Nephron progenitor cell (in vitro differentiated cells): ENCODE measurements around the gene SOCS6.

Experiments
- DNase-seq: peaks from one replicate; pipeline ENCODE4 v3.0.0; 2021
- H3K27ac Mint-ChIP-seq: 2 replicates; pipeline ENCODE4 v1.8.0; 2021; ENCODE audit warnings: mild to moderate bottlenecking, moderate library complexity, mixed read lengths
- H3K27me3 Mint-ChIP-seq: 2 replicates; pipeline ENCODE4 v1.8.0; 2021; ENCODE audit warnings: mild to moderate bottlenecking, low read depth, mixed read lengths; ENCODE audit not compliant: poor library complexity
- H3K36me3 Mint-ChIP-seq: 2 replicates; pipeline ENCODE4 v1.8.0; 2021; ENCODE audit warnings: low read depth, mixed read lengths
- H3K4me1 Mint-ChIP-seq: 2 replicates; pipeline ENCODE4 v1.8.0; 2021; ENCODE audit warnings: mixed read lengths
- H3K4me3 Mint-ChIP-seq: 2 replicates; pipeline ENCODE4 v1.8.0; 2021; ENCODE audit warnings: mild to moderate bottlenecking, moderate library complexity, mixed read lengths
- H3K9me3 Mint-ChIP-seq: 2 replicates; pipeline ENCODE4 v1.8.0; 2021; ENCODE audit warnings: mild to moderate bottlenecking, moderate library complexity, mixed read lengths
- TF ChIP-seq, protein P1 (sequence below): fragments of 200-600 bp; sonication (generic); IDR thresholded peaks from 2 replicates; pipeline ENCODE4 v1.5.0; 2021; ENCODE audit warnings: antibody characterized with exemption

Gene SOCS6

DNA sequence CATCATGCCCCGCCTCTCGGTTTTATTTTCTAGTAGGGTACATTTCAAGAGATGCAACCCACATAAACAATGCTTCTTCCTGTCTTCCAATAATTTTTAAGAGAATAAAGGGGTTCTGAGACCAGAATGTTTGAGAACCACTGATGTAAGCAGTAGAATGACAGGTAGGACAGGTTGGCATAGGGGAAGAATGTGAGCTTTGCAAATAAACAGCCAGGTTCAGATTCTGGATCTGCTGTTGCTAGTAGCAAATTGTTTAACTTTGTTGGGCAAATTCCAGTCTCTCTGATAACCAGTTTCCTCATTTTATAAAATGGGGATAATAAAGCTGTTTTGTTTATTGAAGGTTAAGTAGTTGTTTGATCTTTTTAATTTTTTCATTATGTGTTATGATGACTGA, 32.8 kb downstream of the SOCS6 start:
- H3K9me3 Mint-ChIP-seq = peaks cover 23% of the 10 kb centered on the region
- DNase-seq = no peak
- no peak overlapping the region for H3K4me3 Mint-ChIP-seq
- TF ChIP-seq, protein P1, sequence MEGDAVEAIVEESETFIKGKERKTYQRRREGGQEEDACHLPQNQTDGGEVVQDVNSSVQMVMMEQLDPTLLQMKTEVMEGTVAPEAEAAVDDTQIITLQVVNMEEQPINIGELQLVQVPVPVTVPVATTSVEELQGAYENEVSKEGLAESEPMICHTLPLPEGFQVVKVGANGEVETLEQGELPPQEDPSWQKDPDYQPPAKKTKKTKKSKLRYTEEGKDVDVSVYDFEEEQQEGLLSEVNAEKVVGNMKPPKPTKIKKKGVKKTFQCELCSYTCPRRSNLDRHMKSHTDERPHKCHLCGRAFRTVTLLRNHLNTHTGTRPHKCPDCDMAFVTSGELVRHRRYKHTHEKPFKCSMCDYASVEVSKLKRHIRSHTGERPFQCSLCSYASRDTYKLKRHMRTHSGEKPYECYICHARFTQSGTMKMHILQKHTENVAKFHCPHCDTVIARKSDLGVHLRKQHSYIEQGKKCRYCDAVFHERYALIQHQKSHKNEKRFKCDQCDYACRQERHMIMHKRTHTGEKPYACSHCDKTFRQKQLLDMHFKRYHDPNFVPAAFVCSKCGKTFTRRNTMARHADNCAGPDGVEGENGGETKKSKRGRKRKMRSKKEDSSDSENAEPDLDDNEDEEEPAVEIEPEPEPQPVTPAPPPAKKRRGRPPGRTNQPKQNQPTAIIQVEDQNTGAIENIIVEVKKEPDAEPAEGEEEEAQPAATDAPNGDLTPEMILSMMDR = no peak
- peaks cover 86% of the 10 kb centered on the region for H3K36me3 Mint-ChIP-seq
- peaks cover 6% of the 10 kb centered on the region for H3K4me1 Mint-ChIP-seq
- no peak overlapping the region for H3K27ac Mint-ChIP-seq
- no peaks in the 10 kb centered on the region for H3K27me3 Mint-ChIP-seq

DNA sequence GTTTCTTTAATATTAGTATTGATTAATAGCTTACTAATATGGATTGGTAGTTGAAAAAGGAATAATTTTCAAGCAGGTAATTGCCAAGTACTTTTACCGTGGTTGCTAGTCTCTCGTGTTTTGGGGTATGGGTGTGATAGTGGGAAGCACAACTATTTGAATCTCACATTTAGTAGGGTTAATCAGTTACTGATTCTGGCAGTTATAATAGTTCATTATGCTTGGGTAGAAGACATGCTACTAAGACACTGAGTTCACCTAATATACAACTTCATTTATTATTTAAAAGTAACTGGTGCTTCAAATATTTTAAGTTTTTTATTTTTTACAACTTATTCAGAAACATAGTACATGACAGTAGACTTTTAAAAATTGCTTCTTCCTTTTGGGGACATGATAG, 33.5 kb downstream of the SOCS6 start:
- no peak overlapping the region for H3K4me3 Mint-ChIP-seq
- no peak for DNase-seq
- peaks cover 89% of the 10 kb centered on the region for H3K36me3 Mint-ChIP-seq
- TF ChIP-seq, protein P1 = no peak
- peaks cover 6% of the 10 kb centered on the region for H3K4me1 Mint-ChIP-seq
- H3K27me3 Mint-ChIP-seq = no peaks in the 10 kb centered on the region
- H3K27ac Mint-ChIP-seq = peak overlapping the region; percentile 73
- peaks cover 22% of the 10 kb centered on the region for H3K9me3 Mint-ChIP-seq

DNA sequence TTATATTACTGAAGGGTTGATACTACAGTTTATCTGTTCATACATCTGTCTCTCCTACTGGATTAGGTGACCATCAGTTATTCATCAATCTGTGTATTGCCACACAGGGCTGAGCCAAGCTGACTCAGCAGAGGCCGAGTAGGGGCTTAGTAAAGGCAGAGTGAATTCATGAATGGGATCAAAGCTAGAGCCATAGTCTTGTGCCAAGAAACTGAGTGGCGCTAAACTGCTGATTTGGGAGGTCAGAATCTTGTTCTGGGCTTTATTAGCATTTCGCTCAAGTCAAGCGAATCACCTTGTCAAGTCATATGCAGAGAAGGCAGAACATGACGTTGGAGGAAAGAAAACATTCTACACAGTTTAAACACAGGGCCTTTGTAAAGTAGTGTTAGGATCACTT, 34.1 kb downstream of the SOCS6 start:
- no peak overlapping the region for H3K4me3 Mint-ChIP-seq

DNA sequence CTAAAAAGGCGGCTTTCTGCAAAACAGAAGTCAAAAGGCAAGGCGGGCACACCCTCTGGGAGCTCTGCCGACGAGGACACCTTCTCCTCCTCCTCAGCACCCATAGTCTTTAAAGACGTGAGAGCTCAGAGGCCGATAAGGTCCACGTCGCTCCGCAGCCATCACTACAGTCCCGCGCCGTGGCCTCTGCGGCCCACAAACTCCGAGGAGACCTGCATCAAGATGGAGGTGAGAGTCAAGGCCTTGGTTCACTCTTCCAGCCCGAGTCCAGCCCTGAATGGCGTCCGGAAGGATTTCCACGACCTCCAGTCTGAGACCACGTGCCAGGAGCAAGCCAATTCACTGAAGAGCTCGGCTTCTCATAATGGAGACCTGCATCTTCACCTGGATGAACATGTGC, 36.1 kb downstream of the SOCS6 start:
- no peak for DNase-seq
- TF ChIP-seq, protein P1 = no peak
- Mint-ChIP-seq H3K9me3 (peaks cover 22% of the 10 kb centered on the region), H3K4me1 (no peaks in the 10 kb centered on the region), H3K27ac (no peak overlapping the region), H3K4me3 (no peak overlapping the region), H3K36me3 (peaks cover 92% of the 10 kb centered on the region), H3K27me3 (no peaks in the 10 kb centered on the region)

More for the DNA sequence above, 34.1 kb downstream of the SOCS6 start:
- Mint-ChIP-seq H3K36me3 (peaks cover 89% of the 10 kb centered on the region), H3K4me1 (peaks cover 6% of the 10 kb centered on the region), H3K27me3 (no peaks in the 10 kb centered on the region), H3K9me3 (peaks cover 22% of the 10 kb centered on the region), H3K27ac (peak overlapping the region; percentile 78)
- no peak for DNase-seq
- TF ChIP-seq, protein P1 = no peak

DNA sequence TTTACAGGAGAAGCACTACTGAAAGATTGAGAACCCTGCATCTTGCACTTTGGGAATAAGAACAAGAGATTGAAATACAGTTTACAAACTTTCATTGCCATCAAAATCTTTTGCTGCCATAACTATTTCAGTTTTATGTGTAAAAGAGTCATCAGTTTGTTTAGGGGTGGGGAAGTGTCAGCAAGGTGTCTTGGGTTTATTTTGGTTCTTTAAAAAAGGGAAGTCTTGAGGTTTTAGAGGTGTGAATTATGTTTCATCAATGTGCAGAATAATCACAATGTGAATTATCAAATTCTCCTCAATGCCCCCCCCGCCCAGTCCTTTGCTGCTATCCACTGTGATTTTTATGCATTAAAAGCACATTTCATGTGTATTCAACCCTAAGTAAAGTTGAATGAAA, 37.4 kb downstream of the SOCS6 start:
- TF ChIP-seq, protein P1 = no peak
- peaks cover 6% of the 10 kb centered on the region for H3K4me1 Mint-ChIP-seq
- H3K27ac Mint-ChIP-seq = peak overlapping the region; percentile 81
- H3K9me3 Mint-ChIP-seq = peaks cover 26% of the 10 kb centered on the region
- H3K4me3 Mint-ChIP-seq = no peak overlapping the region
- no peaks in the 10 kb centered on the region for H3K27me3 Mint-ChIP-seq
- no peak for DNase-seq
- peaks cover 97% of the 10 kb centered on the region for H3K36me3 Mint-ChIP-seq

DNA sequence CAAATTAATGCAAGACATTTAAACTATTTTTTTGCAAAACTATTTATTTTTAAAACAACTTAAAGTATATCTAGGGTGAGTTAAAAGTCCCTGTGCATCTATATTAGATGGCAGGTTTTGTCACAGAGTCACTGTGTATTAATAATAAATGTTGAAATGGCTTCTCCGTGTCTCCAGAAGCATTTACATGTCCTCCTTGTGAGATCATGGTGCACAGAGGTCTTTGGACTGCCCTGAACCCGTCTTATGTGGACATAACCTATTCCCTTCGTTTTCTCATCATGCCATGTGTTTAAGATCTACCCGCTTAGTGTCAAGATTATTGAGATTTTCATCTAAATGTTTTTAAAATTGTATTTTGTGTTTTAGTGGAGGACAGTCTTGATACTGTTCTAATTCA, 39.3 kb downstream of the SOCS6 start:
- peaks cover 96% of the 10 kb centered on the region for H3K36me3 Mint-ChIP-seq
- H3K27ac Mint-ChIP-seq = no peak overlapping the region
- TF ChIP-seq, protein P1 = no peak
- H3K4me1 Mint-ChIP-seq = peaks cover 17% of the 10 kb centered on the region
- peaks cover 34% of the 10 kb centered on the region for H3K9me3 Mint-ChIP-seq
- no peaks in the 10 kb centered on the region for H3K27me3 Mint-ChIP-seq
- no peak for DNase-seq
- no peak overlapping the region for H3K4me3 Mint-ChIP-seq
